PC-9 (cell line): ENCODE results near the gene SDK1. TPM values are rescaled to one million over a fixed set of nuclear protein-coding genes. Genes with fewer than 3 reads are reported as not detected.

ENCODE experiments used
- BruUV-seq: library from RNA; stranded (reverse); fragments of 400-500 nt; replicated peaks from 2 replicates; lab custom pipeline; 2021; lab: Mats Ljungman, UMichigan
- CTCF ChIA-PET: fragments of 300-600 bp; sonication (Branson Sonifier 250); formaldehyde crosslinking; loops from one replicate; lab custom pipeline; 2022; ENCODE audit warnings: antibody characterized with exemption; lab: Charles Lee
- POLR2A ChIA-PET: fragments of 300-600 bp; sonication (Branson Sonifier 250); formaldehyde crosslinking; loops from one replicate; lab custom pipeline; 2022; ENCODE audit warnings: antibody characterized with exemption; ENCODE audit not compliant: unreplicated experiment; lab: Charles Lee
- DNase-seq, 2 experiments: peaks; one replicate each; pipeline versions ENCODE4 v3.0.0 to v3.0.0-alpha.2; 2015 to 2022; ENCODE audit warnings: mixed read lengths in 1 of 2
- H2AFZ ChIP-seq: fragments of 200-600 bp; sonication (generic); 2 replicates; pipeline ENCODE4 v1.8.1; 2017; ENCODE audit warnings: antibody characterized with exemption
- H3F3A ChIP-seq: fragments of 200-600 bp; sonication (generic); 2 replicates; pipeline ENCODE4 v1.8.1; 2017; ENCODE audit warnings: antibody characterized with exemption, mild to moderate bottlenecking, low read depth; ENCODE audit not compliant: insufficient read depth
- H3K27ac ChIP-seq: fragments of 200-600 bp; sonication (generic); 2 replicates; pipeline ENCODE4 v1.6.1; 2016; ENCODE audit warnings: mixed run types
- H3K27me3 ChIP-seq: fragments of 200-600 bp; sonication (generic); 2 replicates; pipeline ENCODE4 v1.6.1; 2016; ENCODE audit warnings: low read depth, mixed run types; ENCODE audit not compliant: insufficient read depth
- H3K36me3 ChIP-seq: fragments of 200-600 bp; sonication (generic); 2 replicates; pipeline ENCODE4 v1.6.1; 2016; ENCODE audit warnings: low read depth, mixed run types
- H3K4me1 ChIP-seq: fragments of 200-600 bp; sonication (generic); replicated peaks from 2 replicates; pipeline ENCODE4 v1.6.1; 2016; ENCODE audit warnings: mixed run types; ENCODE audit not compliant: insufficient read depth
- H3K4me2 ChIP-seq: fragments of 200-600 bp; sonication (generic); 2 replicates; pipeline ENCODE4 v1.6.1; 2017; ENCODE audit warnings: mixed run types
- H3K4me3 ChIP-seq: fragments of 200-600 bp; sonication (generic); 2 replicates; pipeline ENCODE4 v1.6.1; 2016; ENCODE audit warnings: mixed run types
- H3K79me2 ChIP-seq: fragments of 200-600 bp; sonication (generic); 2 replicates; pipeline ENCODE4 v1.6.1; 2017; ENCODE audit warnings: low read depth, mixed run types
- H3K9me2 ChIP-seq: fragments of 200-600 bp; sonication (generic); 2 replicates; pipeline ENCODE4 v1.8.1; 2017; ENCODE audit warnings: mild to moderate bottlenecking; ENCODE audit not compliant: insufficient read depth
- H3K9me3 ChIP-seq: fragments of 200-600 bp; sonication (generic); 2 replicates; pipeline ENCODE4 v1.8.1; 2016; ENCODE audit warnings: low read depth; ENCODE audit not compliant: insufficient read depth
- H4K20me1 ChIP-seq: fragments of 200-600 bp; sonication (generic); 2 replicates; pipeline ENCODE4 v1.8.1; 2017; ENCODE audit not compliant: insufficient read depth
- CTCF ChIP-seq: fragments of 200-600 bp; sonication (generic); conservative IDR thresholded peaks from 2 replicates; pipeline ENCODE4 v1.6.1; 2017; ENCODE audit warnings: mixed run types, antibody characterized with exemption, mild to moderate bottlenecking, moderate library complexity
- EZH2 ChIP-seq: fragments of 200-600 bp; sonication (generic); IDR thresholded peaks from 2 replicates; pipeline ENCODE4 v1.8.0; 2017; ENCODE audit warnings: antibody characterized with exemption, low read depth
- intact Hi-C: fragments of 100-400 bp; cut with micrococcal nuclease; formaldehyde crosslinking; loops from one replicate; pipeline ENCODE4 v1.10.0; 2022; ENCODE audit not compliant: unreplicated experiment
- total RNA-seq: library from RNA; stranded (reverse); gene quantifications from 2 replicates; pipeline ENCODE4 v1.2.3, GENCODE V29; 2021

Gene SDK1
- total RNA-seq, 1 experiment from 2014 or later, result not detected

- CTCF ChIA-PET, result interaction anchor here (0.7 kb wide), 3 partner anchors 18 to 676 kb away, joined by 3 to 6 read pairs (median 4); no protein-coding TSS in a partner anchor
- H3K9me2 ChIP-seq, result no peaks in the 10 kb centered on the region
- H2AFZ ChIP-seq, result 0 out of 2 replicates have a peak overlapping the region, but pooled peaks have one; percentile 61
Observed at GRCh38 chr7:3300221-3300650, 816 bp upstream of the SDK1 start.

GRCh38 chr7:3301449-3301731 lies 338 bp downstream of the SDK1 start:
- Histone ChIP-seq H4K20me1 (no peaks in the 10 kb centered on the region), H3F3A (no peaks in the 10 kb centered on the region), H3K36me3 (no peaks in the 10 kb centered on the region), H3K9me2 (no peaks in the 10 kb centered on the region), H3K9me3 (no peaks in the 10 kb centered on the region), H3K27ac (no peak overlapping the region), H3K4me3 (no peak overlapping the region), H2AFZ (no peak overlapping the region), H3K4me1 (no peaks in the 10 kb centered on the region), H3K79me2 (no peaks in the 10 kb centered on the region), H3K4me2 (no peak overlapping the region), H3K27me3 (no peaks in the 10 kb centered on the region)
- ChIA-PET POLR2A (no interaction called here), CTCF (interaction anchor here (0.6 to 0.7 kb wide), 2 partner anchors 158 to 414 kb away, joined by 3 read pairs; no protein-coding TSS in a partner anchor)
- TF ChIP-seq EZH2 (no peak), CTCF (no peak)
- no TSS peak for BruUV-seq
- DNase-seq, result no peak
- intact Hi-C loops, result loop anchor here (5.0 to 10.0 kb wide), 4 partner anchors 107 to 414 kb away; no protein-coding TSS in a partner anchor

More at GRCh38 chr7:3300221-3300650, 816 bp upstream of the SDK1 start:
- intact Hi-C loops, result loop anchor here (5.0 to 10.0 kb wide), 4 partner anchors 105 to 413 kb away; no protein-coding TSS in a partner anchor
- no TSS peak for BruUV-seq
- no peak overlapping the region for H3K27ac ChIP-seq
- POLR2A ChIA-PET, result no interaction called here
- no peaks in the 10 kb centered on the region for H4K20me1 ChIP-seq
- no peaks in the 10 kb centered on the region for H3K4me1 ChIP-seq
- no peak for TF ChIP-seq EZH2
- TF ChIP-seq CTCF, result no peak
- DNase-seq, result peak in 1 of 2 experiments; percentile 10
- H3K27me3 ChIP-seq, result no peaks in the 10 kb centered on the region
- H3K9me3 ChIP-seq, result no peaks in the 10 kb centered on the region
- no peaks in the 10 kb centered on the region for H3F3A ChIP-seq
- H3K4me3 ChIP-seq, result peak overlapping the region; percentile 53; the same call in 1 of the 2 replicates
- no peaks in the 10 kb centered on the region for H3K36me3 ChIP-seq
- no peaks in the 10 kb centered on the region for H3K79me2 ChIP-seq
- H3K4me2 ChIP-seq, result peak overlapping the region; percentile 71

GRCh38 chr7:3301831-3302618 lies 973 bp downstream of the SDK1 start:
- intact Hi-C loops, result loop anchor here (5.0 to 10.0 kb wide), 4 partner anchors 107 to 415 kb away; no protein-coding TSS in a partner anchor
- TF ChIP-seq CTCF (no peak), EZH2 (no peak)
- H3K9me2 ChIP-seq, result no peaks in the 10 kb centered on the region
- no peaks in the 10 kb centered on the region for H3K4me1 ChIP-seq
- POLR2A ChIA-PET, result interaction anchor here (0.8 kb wide), 1 partner anchor 1850 kb away, joined by 24 read pairs; no protein-coding TSS in a partner anchor
- no peak for DNase-seq
- H3F3A ChIP-seq, result no peaks in the 10 kb centered on the region
- no peaks in the 10 kb centered on the region for H3K79me2 ChIP-seq
- CTCF ChIA-PET, result no interaction called here
- H4K20me1 ChIP-seq, result no peaks in the 10 kb centered on the region
- no peak overlapping the region for H3K27ac ChIP-seq
- H3K4me2 ChIP-seq, result peak overlapping the region; percentile 55
- BruUV-seq, result no TSS peak
- H3K9me3 ChIP-seq, result no peaks in the 10 kb centered on the region
- H3K36me3 ChIP-seq, result no peaks in the 10 kb centered on the region
- no peak overlapping the region for H2AFZ ChIP-seq
- peak overlapping the region; percentile 46; the same call in 1 of the 2 replicates for H3K4me3 ChIP-seq
- no peaks in the 10 kb centered on the region for H3K27me3 ChIP-seq
